ENCODE results near the gene C12orf42. TPM values are rescaled to one million over a fixed set of nuclear protein-coding genes. Genes with fewer than 3 reads are reported as not detected.
A peak's percentile ranks its signal among the peaks of the same experiment; 100 is the strongest.

The C12orf42 gene
- total RNA-seq, 1 donor from 2014 or later = not detected

- no peak for FAIRE-seq
- DNase-seq (ENCODE audit: low read depth) = no peak
- no peaks in the 10 kb centered on the region for H3K36me3 ChIP-seq (ENCODE audit: control insufficient read depth, insufficient read depth, low read length)
- no peak overlapping the region for H3K4me3 ChIP-seq (ENCODE audit: low read depth, low read length)
- TF ChIP-seq CTCF (IDR thresholded peaks at IDR 0.05; ENCODE audit: insufficient read depth, low read length, severe bottlenecking) = no peak
- H3K27me3 ChIP-seq (ENCODE audit: control insufficient read depth, insufficient read depth, low read length) = no peaks in the 10 kb centered on the region
Measured at GRCh38 chr12:103333676-103334075, 162.1 kb downstream of the C12orf42 start.

- FAIRE-seq (no peak), DNase-seq (ENCODE audit: low read depth) (no peak)
- H3K36me3 ChIP-seq (ENCODE audit: control insufficient read depth, insufficient read depth, low read length) = no peaks in the 10 kb centered on the region
- H3K4me3 ChIP-seq (ENCODE audit: low read depth, low read length) = no peak overlapping the region
- H3K27me3 ChIP-seq (ENCODE audit: control insufficient read depth, insufficient read depth, low read length) = no peaks in the 10 kb centered on the region
- TF ChIP-seq CTCF (IDR thresholded peaks at IDR 0.05; ENCODE audit: insufficient read depth, low read length, severe bottlenecking) = no peak
Measured at GRCh38 chr12:103331643-103332042, 164.1 kb downstream of the C12orf42 start.

- DNase-seq (ENCODE audit: low read depth) (no peak), FAIRE-seq (no peak)
- Histone ChIP-seq H3K27me3 (ENCODE audit: control insufficient read depth, insufficient read depth, low read length) (no peaks in the 10 kb centered on the region), H3K4me3 (ENCODE audit: low read depth, low read length) (no peak overlapping the region), H3K36me3 (ENCODE audit: control insufficient read depth, insufficient read depth, low read length) (no peaks in the 10 kb centered on the region)
- no peak for TF ChIP-seq CTCF (IDR thresholded peaks at IDR 0.05; ENCODE audit: insufficient read depth, low read length, severe bottlenecking)
Measured at GRCh38 chr12:103330672-103331071, 165.1 kb downstream of the C12orf42 start.

- H3K36me3 ChIP-seq (ENCODE audit: control insufficient read depth, insufficient read depth, low read length) = no peaks in the 10 kb centered on the region
- no peak for TF ChIP-seq CTCF (IDR thresholded peaks at IDR 0.05; ENCODE audit: insufficient read depth, low read length, severe bottlenecking)
- no peaks in the 10 kb centered on the region for H3K27me3 ChIP-seq (ENCODE audit: control insufficient read depth, insufficient read depth, low read length)
- no peak for FAIRE-seq
- H3K4me3 ChIP-seq (ENCODE audit: low read depth, low read length) = no peak overlapping the region
- no peak for DNase-seq (ENCODE audit: low read depth)
Measured at GRCh38 chr12:103327676-103328075, 168.1 kb downstream of the C12orf42 start.

- no peak for FAIRE-seq
Measured at GRCh38 chr12:103326190-103326589, 169.6 kb downstream of the C12orf42 start.

More at GRCh38 chr12:103326190-103326589, 169.6 kb downstream of the C12orf42 start:
- peak; percentile 4 for DNase-seq (ENCODE audit: low read depth)
- Histone ChIP-seq H3K27me3 (ENCODE audit: control insufficient read depth, insufficient read depth, low read length) (no peaks in the 10 kb centered on the region), H3K36me3 (ENCODE audit: control insufficient read depth, insufficient read depth, low read length) (no peaks in the 10 kb centered on the region), H3K4me3 (ENCODE audit: low read depth, low read length) (no peak overlapping the region)
- TF ChIP-seq CTCF (IDR thresholded peaks at IDR 0.05; ENCODE audit: insufficient read depth, low read length, severe bottlenecking) = peak; percentile 12

Data from bronchial epithelial cell (primary cell).